Activated T-cell treated with anti-CD3 and anti-CD28 coated beads, Interleukin-2, amount 50 U/mL, for 24 hours (primary cell): ENCODE data around the gene CCNB1IP1.
A peak's percentile ranks its signal among the peaks of the same experiment; 100 is the strongest.
"Not testable (repeated sequence)": the region's sequence is repeated elsewhere in the genome, so short reads cannot be mapped to it uniquely, and the experiment has no call there.

ENCODE experiments used
- DNase-seq: peaks from one replicate; pipeline ENCODE4 v3.0.0-alpha.2; 2020
- H3K27ac Mint-ChIP-seq: 2 replicates; pipeline ENCODE4 v1.8.0; 2020; ENCODE audit warnings: mild to moderate bottlenecking, mixed read lengths
- H3K27me3 Mint-ChIP-seq: 2 replicates; pipeline ENCODE4 v1.8.0; 2020; ENCODE audit warnings: mixed read lengths
- H3K36me3 Mint-ChIP-seq: 2 replicates; pipeline ENCODE4 v1.8.0; 2020; ENCODE audit warnings: low read depth, mixed read lengths
- H3K4me1 Mint-ChIP-seq: 2 replicates; pipeline ENCODE4 v1.8.0; 2020; ENCODE audit warnings: low read depth, mixed read lengths
- H3K4me3 Mint-ChIP-seq: 2 replicates; pipeline ENCODE4 v1.8.0; 2020; ENCODE audit warnings: mild to moderate bottlenecking, moderate library complexity, mixed read lengths
- H3K9me3 Mint-ChIP-seq: 2 replicates; pipeline ENCODE4 v1.8.0; 2020; ENCODE audit warnings: mixed read lengths

Gene CCNB1IP1

GRCh38 chr14:20332788-20333493, at the start of gene CCNB1IP1:
CCNB1IP1 (minus strand) TSS chr14:20333279; CDS start chr14:20316523, 16,756 bp downstream.
- peak; percentile 52 for DNase-seq
- peaks cover 47% of the 10 kb centered on the region for H3K36me3 Mint-ChIP-seq
- no peaks in the 10 kb centered on the region for H3K9me3 Mint-ChIP-seq
- no peaks in the 10 kb centered on the region for H3K27me3 Mint-ChIP-seq
- peak within 1 kb of the TSS; percentile 96 for H3K4me3 Mint-ChIP-seq
- H3K27ac Mint-ChIP-seq = peak within 1 kb of the TSS; percentile 97
- peaks cover 51% of the 10 kb centered on the region for H3K4me1 Mint-ChIP-seq

GRCh38 chr14:20382526-20382925, 49.4 kb upstream of the CCNB1IP1 start:
- no peaks in the 10 kb centered on the region for H3K4me1 Mint-ChIP-seq
- no peak overlapping the region for H3K4me3 Mint-ChIP-seq
- H3K27me3 Mint-ChIP-seq = no peaks in the 10 kb centered on the region
- DNase-seq = no peak
- no peak overlapping the region for H3K27ac Mint-ChIP-seq
- peaks cover 94% of the 10 kb centered on the region for H3K36me3 Mint-ChIP-seq
- no peaks in the 10 kb centered on the region for H3K9me3 Mint-ChIP-seq

GRCh38 chr14:20381341-20381740, 48.3 kb upstream of the CCNB1IP1 start:
- Mint-ChIP-seq H3K4me3 (no peak overlapping the region), H3K27me3 (no peaks in the 10 kb centered on the region), H3K9me3 (no peaks in the 10 kb centered on the region), H3K27ac (peak overlapping the region; percentile 42), H3K36me3 (peaks cover 94% of the 10 kb centered on the region), H3K4me1 (no peaks in the 10 kb centered on the region)
- DNase-seq = no peak

- Mint-ChIP-seq H3K36me3 (peaks cover 94% of the 10 kb centered on the region), H3K9me3 (no peaks in the 10 kb centered on the region), H3K4me3 (no peak overlapping the region), H3K4me1 (no peaks in the 10 kb centered on the region), H3K27ac (peak overlapping the region; percentile 39), H3K27me3 (no peaks in the 10 kb centered on the region)
- DNase-seq = no peak
Observed at GRCh38 chr14:20380681-20381080, 47.6 kb upstream of the CCNB1IP1 start.

- no peak for DNase-seq
- Mint-ChIP-seq H3K4me1 (no peaks in the 10 kb centered on the region), H3K9me3 (no peaks in the 10 kb centered on the region), H3K27me3 (no peaks in the 10 kb centered on the region), H3K4me3 (no peak overlapping the region), H3K36me3 (peaks cover 95% of the 10 kb centered on the region), H3K27ac (peak overlapping the region; percentile 6)
Observed at GRCh38 chr14:20379743-20380142, 46.7 kb upstream of the CCNB1IP1 start.

GRCh38 chr14:20377171-20377570, 44.1 kb upstream of the CCNB1IP1 start:
- Mint-ChIP-seq H3K27ac (no peak overlapping the region), H3K36me3 (peaks cover 93% of the 10 kb centered on the region), H3K9me3 (no peaks in the 10 kb centered on the region), H3K4me1 (no peaks in the 10 kb centered on the region), H3K27me3 (no peaks in the 10 kb centered on the region), H3K4me3 (no peak overlapping the region)
- no peak for DNase-seq

GRCh38 chr14:20376071-20376588, 43.1 kb upstream of the CCNB1IP1 start:
- Mint-ChIP-seq H3K27ac (no peak overlapping the region), H3K36me3 (peaks cover 93% of the 10 kb centered on the region), H3K27me3 (no peaks in the 10 kb centered on the region), H3K4me3 (no peak overlapping the region), H3K9me3 (no peaks in the 10 kb centered on the region), H3K4me1 (no peaks in the 10 kb centered on the region)
- DNase-seq = no peak

GRCh38 chr14:20375471-20375870, 42.4 kb upstream of the CCNB1IP1 start:
- H3K4me3 Mint-ChIP-seq = no peak overlapping the region
- H3K36me3 Mint-ChIP-seq = peaks cover 93% of the 10 kb centered on the region
- H3K27me3 Mint-ChIP-seq = no peaks in the 10 kb centered on the region
- peak overlapping the region; percentile 56 for H3K27ac Mint-ChIP-seq
- no peaks in the 10 kb centered on the region for H3K4me1 Mint-ChIP-seq
- DNase-seq = no peak
- H3K9me3 Mint-ChIP-seq = no peaks in the 10 kb centered on the region

- Mint-ChIP-seq H3K27ac (peak overlapping the region; percentile 15), H3K9me3 (peaks cover 2% of the 10 kb centered on the region)
Observed at GRCh38 chr14:20372796-20373195, 39.7 kb upstream of the CCNB1IP1 start.

GRCh38 chr14:20365928-20366327, 32.8 kb upstream of the CCNB1IP1 start:
- DNase-seq = no peak
- peaks cover 32% of the 10 kb centered on the region for H3K4me1 Mint-ChIP-seq
- peaks cover 2% of the 10 kb centered on the region for H3K9me3 Mint-ChIP-seq
- peaks cover 74% of the 10 kb centered on the region for H3K36me3 Mint-ChIP-seq
- H3K4me3 Mint-ChIP-seq = no peak overlapping the region
- no peaks in the 10 kb centered on the region for H3K27me3 Mint-ChIP-seq
- H3K27ac Mint-ChIP-seq = peak overlapping the region; percentile 78

More at GRCh38 chr14:20372796-20373195, 39.7 kb upstream of the CCNB1IP1 start:
- no peaks in the 10 kb centered on the region for H3K27me3 Mint-ChIP-seq
- H3K36me3 Mint-ChIP-seq = peaks cover 89% of the 10 kb centered on the region
- no peak overlapping the region for H3K4me3 Mint-ChIP-seq
- peaks cover 7% of the 10 kb centered on the region for H3K4me1 Mint-ChIP-seq
- DNase-seq = no peak

GRCh38 chr14:20358474-20358873, 25.4 kb upstream of the CCNB1IP1 start:
- H3K4me3 Mint-ChIP-seq, DNase-seq, H3K27me3 Mint-ChIP-seq, H3K9me3 Mint-ChIP-seq: not testable (repeated sequence)
- H3K4me1 Mint-ChIP-seq = peaks cover 15% of the 10 kb centered on the region
- H3K36me3 Mint-ChIP-seq = peaks cover 82% of the 10 kb centered on the region
- H3K27ac Mint-ChIP-seq = peak overlapping the region; percentile 78

GRCh38 chr14:20356422-20356821, 23.3 kb upstream of the CCNB1IP1 start:
- no peak for DNase-seq
- Mint-ChIP-seq H3K36me3 (peaks cover 92% of the 10 kb centered on the region), H3K27ac (no peak overlapping the region)

GRCh38 chr14:20350860-20351259, 17.8 kb upstream of the CCNB1IP1 start:
- no peaks in the 10 kb centered on the region for H3K27me3 Mint-ChIP-seq
- DNase-seq = no peak
- no peaks in the 10 kb centered on the region for H3K9me3 Mint-ChIP-seq
- H3K27ac Mint-ChIP-seq = peak overlapping the region; percentile 5
- peaks cover 93% of the 10 kb centered on the region for H3K36me3 Mint-ChIP-seq
- no peak overlapping the region for H3K4me3 Mint-ChIP-seq
- H3K4me1 Mint-ChIP-seq = peaks cover 4% of the 10 kb centered on the region

More at GRCh38 chr14:20356422-20356821, 23.3 kb upstream of the CCNB1IP1 start:
- H3K4me3 Mint-ChIP-seq = no peak overlapping the region
- peaks cover 15% of the 10 kb centered on the region for H3K4me1 Mint-ChIP-seq
- no peaks in the 10 kb centered on the region for H3K27me3 Mint-ChIP-seq
- no peaks in the 10 kb centered on the region for H3K9me3 Mint-ChIP-seq

GRCh38 chr14:20350282-20350681, 17.2 kb upstream of the CCNB1IP1 start:
- H3K36me3 Mint-ChIP-seq = peaks cover 94% of the 10 kb centered on the region
- H3K27ac Mint-ChIP-seq = peak overlapping the region; percentile 5
- peaks cover 10% of the 10 kb centered on the region for H3K4me1 Mint-ChIP-seq
- no peak for DNase-seq
- no peak overlapping the region for H3K4me3 Mint-ChIP-seq
- H3K9me3 Mint-ChIP-seq = no peaks in the 10 kb centered on the region
- H3K27me3 Mint-ChIP-seq = no peaks in the 10 kb centered on the region

GRCh38 chr14:20347747-20348146, 14.7 kb upstream of the CCNB1IP1 start:
- Mint-ChIP-seq H3K9me3 (no peaks in the 10 kb centered on the region), H3K4me3 (no peak overlapping the region), H3K36me3 (peaks cover 84% of the 10 kb centered on the region), H3K27ac (no peak overlapping the region), H3K4me1 (peaks cover 22% of the 10 kb centered on the region), H3K27me3 (no peaks in the 10 kb centered on the region)
- no peak for DNase-seq
